Endothelial cell of umbilical vein (primary cell): ENCODE results near the gene EBPL.

Experiments used
- CTCF ChIP-seq, 2 donors: IDR thresholded peaks; 1 replicate in 1 of 2; 2 replicates in 1 of 2; pipeline ENCODE4 v1.5.1; 2011; ENCODE audit warnings: low read length in 2 of 2, mild to moderate bottlenecking in 2 of 2, moderate library complexity in 2 of 2, control low read depth in 1 of 2, inconsistent platforms in 1 of 2, low read depth in 1 of 2; ENCODE audit not compliant: insufficient read depth in 1 of 2; ENCODE audit errors: extremely low read depth in 1 of 2
- EZH2 ChIP-seq: IDR thresholded peaks from 2 replicates; pipeline ENCODE4 v1.6.1; 2012; ENCODE audit warnings: borderline replicate concordance, low read depth, mild to moderate bottlenecking, moderate library complexity, low read length, inconsistent platforms; ENCODE audit not compliant: severe bottlenecking
- FOS ChIP-seq: IDR thresholded peaks from 2 replicates; pipeline ENCODE4 v1.6.1; 2011; ENCODE audit warnings: mild to moderate bottlenecking, low read length, moderate library complexity, borderline replicate concordance; ENCODE audit not compliant: insufficient read depth
- GATA2 ChIP-seq: IDR thresholded peaks from 2 replicates; pipeline ENCODE4 v1.7.0; 2011; ENCODE audit warnings: low read depth, mild to moderate bottlenecking, moderate library complexity, mixed read lengths, low read length; ENCODE audit not compliant: insufficient read length, insufficient read depth
- MYC ChIP-seq: IDR thresholded peaks from one replicate; pipeline ENCODE4 v1.6.1; 2011; ENCODE audit warnings: mild to moderate bottlenecking, low read depth, low read length
- POLR2A ChIP-seq: IDR thresholded peaks from 2 replicates; pipeline ENCODE4 v1.6.1; 2012; ENCODE audit warnings: low read depth, mild to moderate bottlenecking, control low read depth, low read length
- POLR2AphosphoS5 ChIP-seq: IDR thresholded peaks from 2 replicates; pipeline ENCODE4 v1.6.1; 2012; ENCODE audit warnings: low read depth, mild to moderate bottlenecking, control low read depth, low read length, moderate library complexity; ENCODE audit not compliant: insufficient read depth

GRCh38 chr13:49654011-49654410 is 37.3 kb downstream of the EBPL start:
- TF ChIP-seq CTCF (IDR thresholded peaks at IDR 0.05; ENCODE audit: extremely low read depth in 1 of 2, insufficient read depth in 1 of 2, low read depth in 1 of 2, low read length in 2 of 2), result no peak
- no peak for TF ChIP-seq POLR2A
- no peak for TF ChIP-seq GATA2
- no peak for TF ChIP-seq POLR2AphosphoS5
- no peak for TF ChIP-seq FOS
- TF ChIP-seq EZH2, result no peak
- TF ChIP-seq MYC, result no peak
